Trophoblast cell (in vitro differentiated cells and primary cell): ENCODE data around the gene MAGI1.

Experiments used
- DNase-seq, 2 donors: peaks; one replicate each; pipeline ENCODE4 v3.0.0-alpha.2; 2016
- H2AFZ ChIP-seq: 2 replicates; pipeline ENCODE4 v1.6.1; 2013; ENCODE audit warnings: low read length, moderate library complexity, mild to moderate bottlenecking; ENCODE audit not compliant: insufficient read depth, poor library complexity
- H2AK5ac ChIP-seq: 2 replicates; pipeline ENCODE4 v1.6.1; 2013; ENCODE audit warnings: mild to moderate bottlenecking, low read length
- H2BK120ac ChIP-seq: 2 replicates; pipeline ENCODE4 v1.6.1; 2013; ENCODE audit warnings: low read length, mild to moderate bottlenecking, moderate library complexity; ENCODE audit not compliant: insufficient read depth, poor library complexity
- H2BK12ac ChIP-seq: 2 replicates; pipeline ENCODE4 v1.6.1; 2013; ENCODE audit warnings: mild to moderate bottlenecking, low read length, moderate library complexity
- H2BK5ac ChIP-seq: 2 replicates; pipeline ENCODE4 v1.6.1; 2013; ENCODE audit warnings: low read length, low read depth, moderate library complexity, mild to moderate bottlenecking; ENCODE audit not compliant: poor library complexity
- H3K14ac ChIP-seq: 2 replicates; pipeline ENCODE4 v1.6.1; 2013; ENCODE audit warnings: mild to moderate bottlenecking, low read length
- H3K18ac ChIP-seq: 2 replicates; pipeline ENCODE4 v1.6.1; 2013; ENCODE audit warnings: mild to moderate bottlenecking, low read length
- H3K23ac ChIP-seq: 2 replicates; pipeline ENCODE4 v1.6.1; 2013; ENCODE audit warnings: low read length
- H3K27ac ChIP-seq: 2 replicates; pipeline ENCODE4 v1.5.1; 2013; ENCODE audit warnings: low read depth, mild to moderate bottlenecking, inconsistent platforms, low read length, moderate library complexity
- H3K27me3 ChIP-seq: 2 replicates; pipeline ENCODE4 v1.6.1; 2013; ENCODE audit warnings: inconsistent platforms, mild to moderate bottlenecking, low read length, moderate library complexity; ENCODE audit not compliant: insufficient read depth
- H3K36me3 ChIP-seq, 2 experiments: 1 replicate in 1 of 2; 2 replicates in 1 of 2; pipeline ENCODE4 v1.6.1; 2013; ENCODE audit warnings: low read length in 2 of 2, mild to moderate bottlenecking in 2 of 2, moderate library complexity in 1 of 2; ENCODE audit not compliant: insufficient read depth in 2 of 2, control insufficient read depth in 1 of 2
- H3K4ac ChIP-seq: 2 replicates; pipeline ENCODE4 v1.6.1; 2013; ENCODE audit warnings: low read depth, mild to moderate bottlenecking, low read length, moderate library complexity
- H3K4me1 ChIP-seq, 2 experiments: 1 replicate in 1 of 2; 2 replicates in 1 of 2; pipeline ENCODE4 v1.6.1; 2013; ENCODE audit warnings: low read length in 2 of 2, mild to moderate bottlenecking in 2 of 2, moderate library complexity in 1 of 2; ENCODE audit not compliant: insufficient read depth in 2 of 2, control insufficient read depth in 1 of 2
- H3K4me2 ChIP-seq: 2 replicates; pipeline ENCODE4 v1.6.1; 2013; ENCODE audit warnings: inconsistent platforms, mild to moderate bottlenecking, low read length, moderate library complexity
- H3K4me3 ChIP-seq: 2 replicates; pipeline ENCODE4 v1.5.1; 2013; ENCODE audit warnings: mild to moderate bottlenecking, low read depth, low read length, inconsistent platforms
- H3K79me1 ChIP-seq: one replicate; pipeline ENCODE4 v1.6.1; 2013; ENCODE audit warnings: low read length
- H3K79me2 ChIP-seq: 2 replicates; pipeline ENCODE4 v1.6.1; 2013; ENCODE audit warnings: low read length, mild to moderate bottlenecking; ENCODE audit not compliant: control insufficient read depth, insufficient read depth, poor library complexity
- H3K9ac ChIP-seq: 2 replicates; pipeline ENCODE4 v1.6.1; 2013; ENCODE audit warnings: mild to moderate bottlenecking, low read length
- H3K9me3 ChIP-seq: 2 replicates; pipeline ENCODE4 v1.6.1; 2013; ENCODE audit warnings: low read depth, mild to moderate bottlenecking, control low read depth, inconsistent platforms, low read length; ENCODE audit not compliant: insufficient read depth
- H4K12ac ChIP-seq: 2 replicates; pipeline ENCODE4 v1.6.1; 2013; ENCODE audit warnings: low read depth, mild to moderate bottlenecking, low read length, moderate library complexity
- H4K8ac ChIP-seq: 2 replicates; pipeline ENCODE4 v1.6.1; 2013; ENCODE audit warnings: low read depth, mild to moderate bottlenecking, low read length, moderate library complexity
- H4K91ac ChIP-seq: one replicate; pipeline ENCODE4 v1.6.1; 2013; ENCODE audit warnings: low read depth, mild to moderate bottlenecking, low read length, moderate library complexity
- WGBS: extraction: QIAGEN DNeasy Blood & Tissue Kit; methylation state at CpG from one replicate; pipeline ENCODE4 v1.1.7; 2013; ENCODE audit warnings: missing lambda C conversion rate; ENCODE audit not compliant: insufficient read length, insufficient coverage; ENCODE audit errors: extremely low coverage; 5-methylcytosine and 5-hydroxymethylcytosine counted together

Gene MAGI1

DNA sequence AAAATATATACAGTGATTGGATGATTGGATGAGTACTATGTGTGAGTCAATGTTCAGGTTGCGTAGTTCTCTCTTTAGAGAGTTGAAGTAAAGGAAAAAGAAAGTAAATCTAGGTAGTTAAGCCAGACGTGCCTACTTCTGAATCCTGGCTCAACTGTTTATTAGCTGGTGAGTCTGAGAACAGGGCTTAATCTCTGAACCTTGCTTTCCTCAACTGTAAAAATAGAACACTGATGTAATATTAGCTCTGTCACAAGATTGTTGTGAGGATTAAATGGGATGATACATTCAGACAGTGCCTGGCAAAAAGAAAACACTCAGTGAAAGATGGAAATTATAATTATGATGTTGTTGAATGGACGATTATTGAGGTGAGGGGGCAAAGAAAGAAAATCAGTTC is 413.4 kb downstream of the MAGI1 start:
- DNase-seq: no peak
- no peak overlapping the region for H2BK120ac ChIP-seq
- H3K27ac ChIP-seq: no peak overlapping the region
- 100% methylated on average over 1 of the region's 3 CpGs for WGBS
- no peak overlapping the region for H3K4ac ChIP-seq
- no peak overlapping the region for H3K9ac ChIP-seq
- no peak overlapping the region for H4K8ac ChIP-seq
- H3K4me1 ChIP-seq: no peaks in the 10 kb centered on the region
- no peaks in the 10 kb centered on the region for H3K79me1 ChIP-seq
- no peak overlapping the region for H3K14ac ChIP-seq
- H3K27me3 ChIP-seq: no peaks in the 10 kb centered on the region
- no peak overlapping the region for H3K18ac ChIP-seq
- H4K12ac ChIP-seq: no peak overlapping the region
- H4K91ac ChIP-seq: no peak overlapping the region
- H3K4me3 ChIP-seq: no peak overlapping the region
- H3K4me2 ChIP-seq: no peak overlapping the region
- peaks cover 3% of the 10 kb centered on the region for H3K9me3 ChIP-seq
- no peak overlapping the region for H2AFZ ChIP-seq
- H3K79me2 ChIP-seq: no peaks in the 10 kb centered on the region
- H3K23ac ChIP-seq: no peak overlapping the region
- H2BK5ac ChIP-seq: no peak overlapping the region
- no peaks in the 10 kb centered on the region for H3K36me3 ChIP-seq
- no peak overlapping the region for H2BK12ac ChIP-seq
- no peak overlapping the region for H2AK5ac ChIP-seq

DNA sequence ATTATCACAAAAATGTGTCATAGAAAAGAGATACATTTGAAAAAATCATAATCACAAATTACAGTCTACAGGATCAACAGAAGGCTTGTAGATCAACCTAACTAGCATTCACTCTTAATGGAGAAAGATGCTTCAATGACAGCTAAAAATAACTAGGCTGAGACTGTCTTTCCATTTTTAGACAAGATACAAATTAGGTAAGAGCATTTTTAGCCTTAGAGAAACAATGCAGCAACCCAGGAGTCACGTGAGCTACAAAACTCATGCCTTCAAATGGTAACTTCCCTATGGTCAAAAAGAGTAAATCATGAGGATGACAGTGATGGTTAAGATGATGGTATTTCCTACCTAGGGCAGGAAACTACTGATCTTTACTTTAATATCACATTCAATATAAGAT is 415.4 kb downstream of the MAGI1 start:
- Histone ChIP-seq H3K79me1 (no peaks in the 10 kb centered on the region), H4K8ac (no peak overlapping the region), H3K27ac (no peak overlapping the region), H3K9ac (no peak overlapping the region), H3K36me3 (no peaks in the 10 kb centered on the region), H3K14ac (no peak overlapping the region), H3K27me3 (no peaks in the 10 kb centered on the region), H3K4me1 (peaks cover 0 to 2% of the 10 kb centered on the region in 2 experiments), H3K4me2 (no peak overlapping the region), H2AK5ac (no peak overlapping the region), H3K79me2 (no peaks in the 10 kb centered on the region), H3K23ac (no peak overlapping the region), H2BK12ac (no peak overlapping the region), H4K12ac (no peak overlapping the region), H3K4ac (no peak overlapping the region), H3K9me3 (peaks cover 3% of the 10 kb centered on the region), H2BK120ac (no peak overlapping the region), H2BK5ac (no peak overlapping the region), H2AFZ (no peak overlapping the region), H4K91ac (no peak overlapping the region), H3K18ac (no peak overlapping the region), H3K4me3 (no peak overlapping the region)
- no CpG with 5 or more reads among the region's 1 CpG for WGBS
- DNase-seq: no peak

DNA sequence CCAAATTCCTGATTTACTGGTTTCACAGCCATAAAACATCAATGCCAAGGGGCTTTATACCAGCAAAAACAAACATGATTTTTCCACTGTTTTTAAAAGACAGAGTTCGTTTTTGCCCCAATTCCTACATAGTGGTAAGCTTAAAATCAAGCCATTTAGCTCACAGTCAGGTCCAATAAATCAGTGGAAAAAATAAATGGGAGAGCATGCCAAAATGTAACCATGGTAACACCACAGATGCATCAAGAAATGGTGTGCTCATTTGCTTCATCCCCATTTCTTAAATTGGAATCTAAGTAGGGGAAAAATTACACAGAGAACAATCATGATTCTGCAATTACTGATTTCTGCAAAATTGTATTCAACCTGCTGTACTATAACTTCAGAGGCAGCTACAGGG is 418.8 kb downstream of the MAGI1 start:
- Histone ChIP-seq H4K12ac (no peak overlapping the region), H3K79me1 (no peaks in the 10 kb centered on the region), H4K91ac (no peak overlapping the region), H4K8ac (no peak overlapping the region), H3K4me1 (peaks cover 5 to 9% of the 10 kb centered on the region in 2 experiments), H3K27me3 (no peaks in the 10 kb centered on the region), H3K79me2 (no peaks in the 10 kb centered on the region), H3K27ac (no peak overlapping the region), H3K18ac (no peak overlapping the region), H3K4me3 (no peak overlapping the region), H2BK12ac (no peak overlapping the region), H2BK120ac (no peak overlapping the region), H3K14ac (no peak overlapping the region), H3K36me3 (no peaks in the 10 kb centered on the region), H3K9ac (no peak overlapping the region), H3K4me2 (no peak overlapping the region), H3K9me3 (peaks cover 4% of the 10 kb centered on the region), H3K23ac (no peak overlapping the region), H2AK5ac (no peak overlapping the region), H3K4ac (no peak overlapping the region), H2BK5ac (no peak overlapping the region), H2AFZ (no peak overlapping the region)
- WGBS: no CpG with 5 or more reads among the region's 1 CpG
- DNase-seq: no peak

DNA sequence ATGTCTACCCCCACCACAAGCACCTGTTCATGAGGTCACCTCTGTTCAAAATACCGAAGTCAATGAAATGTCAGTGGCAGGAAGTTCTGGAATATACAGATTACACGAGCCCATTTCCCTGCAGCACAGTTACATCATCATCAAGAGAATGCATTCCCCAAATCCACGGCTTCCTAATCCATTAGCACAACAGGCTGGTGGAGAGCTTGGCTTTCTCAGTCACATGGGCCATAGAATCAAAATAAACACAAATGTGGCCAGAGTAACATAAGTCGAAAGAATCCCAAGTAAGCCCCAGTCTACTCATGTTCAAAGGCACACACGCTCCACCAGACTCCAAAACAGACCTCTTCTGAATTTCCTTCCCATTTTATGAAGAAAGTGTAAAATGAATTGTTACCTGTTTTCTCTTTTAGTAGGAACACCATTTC is 419.3 kb downstream of the MAGI1 start:
- Histone ChIP-seq H3K27me3 (no peaks in the 10 kb centered on the region), H3K9me3 (peaks cover 4% of the 10 kb centered on the region)

More for the DNA sequence above, 419.3 kb downstream of the MAGI1 start:
- no peaks in the 10 kb centered on the region for H3K79me2 ChIP-seq
- H2BK5ac ChIP-seq: no peak overlapping the region
- no peaks in the 10 kb centered on the region for H3K79me1 ChIP-seq
- no peak for DNase-seq
- no peak overlapping the region for H4K91ac ChIP-seq
- no peak overlapping the region for H3K23ac ChIP-seq
- no CpG with 5 or more reads among the region's 5 CpGs for WGBS
- no peak overlapping the region for H3K4ac ChIP-seq
- H3K18ac ChIP-seq: no peak overlapping the region
- H3K14ac ChIP-seq: no peak overlapping the region
- no peak overlapping the region for H2AFZ ChIP-seq
- H3K4me1 ChIP-seq: peaks cover 5 to 9% of the 10 kb centered on the region in 2 experiments
- no peak overlapping the region for H4K12ac ChIP-seq
- no peak overlapping the region for H3K27ac ChIP-seq
- H2AK5ac ChIP-seq: no peak overlapping the region
- H3K36me3 ChIP-seq: no peaks in the 10 kb centered on the region
- H3K9ac ChIP-seq: no peak overlapping the region
- no peak overlapping the region for H3K4me2 ChIP-seq
- no peak overlapping the region for H3K4me3 ChIP-seq
- H2BK12ac ChIP-seq: no peak overlapping the region
- no peak overlapping the region for H2BK120ac ChIP-seq
- no peak overlapping the region for H4K8ac ChIP-seq
